HEK293T (cell line): ENCODE results near the gene NINJ1.

Experiments used
- CTCF ChIA-PET: fragments of 350-600 bp; formaldehyde crosslinking; extraction: SDS; loops from one replicate; lab custom pipeline; 2021; ENCODE audit warnings: antibody characterized with exemption, inconsistent platforms; lab: Yijun Ruan, JAX
- POLR2A ChIA-PET: fragments of 350-600 bp; formaldehyde crosslinking; extraction: SDS; loops from one replicate; lab custom pipeline; 2020; ENCODE audit warnings: antibody characterized with exemption, inconsistent platforms; lab: Yijun Ruan, JAX
- DNase-seq: peaks from one replicate; pipeline ENCODE4 v3.0.0; 2012; ENCODE audit warnings: mixed read lengths; ENCODE audit errors: extremely low spot score
- ARNT ChIP-seq: fragments of 450-650 bp; IDR thresholded peaks from 2 replicates; pipeline ENCODE4 v1.6.1; 2017; ENCODE audit warnings: mild to moderate bottlenecking
- CTBP1 ChIP-seq: fragments of 450-650 bp; IDR thresholded peaks from 2 replicates; pipeline ENCODE4 v1.6.1; 2016; ENCODE audit warnings: borderline replicate concordance
- ELF4 ChIP-seq: fragments of 450-650 bp; IDR thresholded peaks from 2 replicates; pipeline ENCODE4 v1.6.1; 2017; ENCODE audit warnings: antibody characterized with exemption
- FOXA1 ChIP-seq: fragments of 450-650 bp; IDR thresholded peaks from 2 replicates; pipeline ENCODE4 v1.6.1; 2016; ENCODE audit warnings: mild to moderate bottlenecking
- FOXK2 ChIP-seq: fragments of 450-650 bp; IDR thresholded peaks from 2 replicates; pipeline ENCODE4 v1.6.1; 2016; ENCODE audit warnings: mild to moderate bottlenecking
- FOXM1 ChIP-seq: fragments of 450-650 bp; IDR thresholded peaks from 2 replicates; pipeline ENCODE4 v1.6.1; 2017; ENCODE audit warnings: mild to moderate bottlenecking, borderline replicate concordance
- HDGF ChIP-seq: fragments of 450-650 bp; IDR thresholded peaks from 2 replicates; pipeline ENCODE4 v1.6.1; 2017; ENCODE audit warnings: antibody characterized with exemption, borderline replicate concordance
- L3MBTL2 ChIP-seq: fragments of 450-650 bp; conservative IDR thresholded peaks from 2 replicates; pipeline ENCODE4 v1.6.1; 2016; ENCODE audit warnings: mild to moderate bottlenecking
- LEF1 ChIP-seq: fragments of 450-650 bp; IDR thresholded peaks from 2 replicates; pipeline ENCODE4 v1.6.1; 2017; ENCODE audit warnings: mild to moderate bottlenecking, borderline replicate concordance
- NFRKB ChIP-seq: fragments of 450-650 bp; IDR thresholded peaks from 2 replicates; pipeline ENCODE4 v1.6.1; 2016; ENCODE audit warnings: mild to moderate bottlenecking, moderate library complexity
- PKNOX1 ChIP-seq: fragments of 450-650 bp; IDR thresholded peaks from 2 replicates; pipeline ENCODE4 v1.6.1; 2016
- SP1 ChIP-seq: fragments of 450-650 bp; IDR thresholded peaks from 2 replicates; pipeline ENCODE4 v1.6.1; 2017
- SUZ12 ChIP-seq: fragments of 450-650 bp; IDR thresholded peaks from 2 replicates; pipeline ENCODE4 v1.6.1; 2016; ENCODE audit warnings: mild to moderate bottlenecking
- TARDBP ChIP-seq: fragments of 450-650 bp; IDR thresholded peaks from 2 replicates; pipeline ENCODE4 v1.6.1; 2016
- ZNF384 ChIP-seq: fragments of 450-650 bp; IDR thresholded peaks from 2 replicates; pipeline ENCODE4 v1.6.1; 2016

Gene NINJ1

GRCh38 chr9:93121316-93122241 lies 12.5 kb downstream of the NINJ1 start:
- no peak for DNase-seq
- no peak for TF ChIP-seq PKNOX1
- TF ChIP-seq FOXA1: no peak
- TF ChIP-seq ELF4: no peak
- TF ChIP-seq ZNF384: no peak
- no peak for TF ChIP-seq SP1
- POLR2A ChIA-PET: no interaction called here
- CTCF ChIA-PET: no interaction called here

- CTCF ChIA-PET: no interaction called here
- TF ChIP-seq TARDBP: no peak
- TF ChIP-seq SUZ12: no peak
- TF ChIP-seq PKNOX1: no peak
- TF ChIP-seq CTBP1: no peak
- TF ChIP-seq ARNT: no peak
- no peak for TF ChIP-seq FOXK2
- TF ChIP-seq FOXM1: no peak
- TF ChIP-seq HDGF: no peak
- TF ChIP-seq NFRKB: no peak
- DNase-seq: no peak
- POLR2A ChIA-PET: no interaction called here
Observed at GRCh38 chr9:93120846-93121315, 13.2 kb downstream of the NINJ1 start.

- no peak for TF ChIP-seq FOXM1
- TF ChIP-seq NFRKB: no peak
- TF ChIP-seq SUZ12: no peak
- TF ChIP-seq HDGF: no peak
- TF ChIP-seq CTBP1: no peak
- no peak for TF ChIP-seq LEF1
- TF ChIP-seq PKNOX1: no peak
- ChIA-PET CTCF (no interaction called here), POLR2A (interaction anchor here (0.9 kb wide), 1 partner anchor 25 kb away, joined by 3 read pairs; no protein-coding TSS in a partner anchor)
- peak; percentile 70 for DNase-seq
Observed at GRCh38 chr9:93119953-93120845, 13.9 kb downstream of the NINJ1 start.

GRCh38 chr9:93119703-93119952 lies 14.4 kb downstream of the NINJ1 start:
- TF ChIP-seq FOXM1: no peak
- TF ChIP-seq ARNT: no peak
- TF ChIP-seq L3MBTL2: no peak
- no peak for TF ChIP-seq SUZ12
- TF ChIP-seq TARDBP: no peak
- no peak for TF ChIP-seq NFRKB
- no peak for TF ChIP-seq SP1
- CTCF ChIA-PET: no interaction called here
- POLR2A ChIA-PET: interaction anchor here (0.9 to 1.1 kb wide), 2 partner anchors 14 to 24 kb away, joined by 3 to 5 read pairs; partner anchors contain the start of gene NINJ1
- no peak for DNase-seq

- CTCF ChIA-PET: interaction anchor here (0.9 kb wide), 1 partner anchor 10 kb away, joined by 3 read pairs; no protein-coding TSS in a partner anchor
- TF ChIP-seq LEF1 (no peak), TARDBP (no peak), PKNOX1 (no peak)
- POLR2A ChIA-PET: interaction anchor here (0.9 to 1.1 kb wide), 3 partner anchors 15 to 448 kb away, joined by 3 to 5 read pairs (median 3); partner anchors contain the start of gene NINJ1
- no peak for DNase-seq
Observed at GRCh38 chr9:93118863-93119702, 15.0 kb downstream of the NINJ1 start.
